B cell (primary cell): Measurements from ENCODE around the gene SLC25A13. TPM values are rescaled to one million over a fixed set of nuclear protein-coding genes. Genes with fewer than 3 reads are reported as not detected.

Source experiments
- ATAC-seq: fragments of 200-7000 bp; cut with Tn5 transposase; one replicate; pipeline ENCODE4 v1.10.0; 2021; ENCODE audit warnings: low read depth, mild to moderate bottlenecking, moderate number of reproducible peaks, moderate library complexity
- CTCF ChIA-PET: fragments of 350-600 bp; sonication (Branson Sonifier 250); formaldehyde crosslinking; loops from one replicate; lab custom pipeline; 2021; ENCODE audit warnings: antibody characterized with exemption, inconsistent platforms; lab: Charles Lee
- POLR2A ChIA-PET: fragments of 350-600 bp; sonication (Branson Sonifier 250); formaldehyde crosslinking; loops from one replicate; lab custom pipeline; 2021; ENCODE audit warnings: antibody characterized with exemption; lab: Charles Lee
- DNase-seq: peaks from one replicate; pipeline ENCODE4 v3.0.0; 2013
- H2AFZ ChIP-seq: 2 replicates; pipeline ENCODE4 v1.6.1; 2012; ENCODE audit warnings: mild to moderate bottlenecking, low read depth, low read length; ENCODE audit not compliant: insufficient read depth, poor library complexity, severe bottlenecking
- H3K27ac ChIP-seq, 2 donors: 1 replicate in 1 of 2; 2 replicates in 1 of 2; pipeline ENCODE4 v1.5.1; 2012 to 2013; ENCODE audit warnings: low read length in 2 of 2, mild to moderate bottlenecking in 2 of 2, moderate library complexity in 1 of 2
- H3K27me3 ChIP-seq, 4 experiments: fragments of 200-600 bp in 1 of 4; sonication (generic) in 1 of 4; replicated peaks in 1 of 4; 1 replicate in 2 of 4; 2 replicates in 2 of 4; pipeline versions ENCODE4 v1.6.1 to v1.7.0; 2013 to 2016; ENCODE audit warnings: low read length in 3 of 4, mild to moderate bottlenecking in 2 of 4, mixed read lengths in 1 of 4, moderate library complexity in 1 of 4; ENCODE audit not compliant: insufficient read depth in 4 of 4, control insufficient read depth in 3 of 4; ENCODE audit errors: control extremely low read depth in 1 of 4
- H3K36me3 ChIP-seq, 2 experiments: replicated peaks in 1 of 2; 1 replicate in 1 of 2; 2 replicates in 1 of 2; pipeline versions ENCODE4 v1.6.1 to v1.7.1; 2013; ENCODE audit warnings: low read length in 1 of 2; ENCODE audit not compliant: insufficient read depth in 2 of 2, control insufficient read depth in 1 of 2; ENCODE audit errors: control extremely low read depth in 1 of 2, extremely low read depth in 1 of 2
- H3K4me1 ChIP-seq, 2 donors: fragments of 200-600 bp in 1 of 2; sonication (generic) in 1 of 2; 1 replicate in 1 of 2; 2 replicates in 1 of 2; pipeline versions ENCODE4 v1.5.1 to v1.6.1; 2013 to 2017; ENCODE audit warnings: low read length in 2 of 2; ENCODE audit not compliant: control insufficient read depth in 2 of 2, insufficient read depth in 2 of 2
- H3K4me2 ChIP-seq: replicated peaks from 2 replicates; pipeline ENCODE3; 2012; ENCODE audit warnings: mild to moderate bottlenecking, low read depth, low read length; ENCODE audit not compliant: poor library complexity, severe bottlenecking
- H3K4me3 ChIP-seq, 5 experiments: fragments of 200-600 bp in 1 of 5; sonication (generic) in 1 of 5; 1 replicate in 3 of 5; 2 replicates in 2 of 5; pipeline versions ENCODE4 v1.5.1 to v1.7.0; 2011 to 2016; ENCODE audit warnings: low read length in 4 of 5, mild to moderate bottlenecking in 4 of 5, low read depth in 2 of 5, control low read depth in 1 of 5, moderate library complexity in 1 of 5; ENCODE audit not compliant: insufficient read depth in 1 of 5; ENCODE audit errors: control extremely low read depth in 1 of 5, extremely low read depth in 1 of 5
- H3K79me2 ChIP-seq: fragments of 200-600 bp; sonication (generic); one replicate; pipeline ENCODE4 v1.6.0; 2016; ENCODE audit warnings: low read length; ENCODE audit not compliant: control insufficient read depth, insufficient read depth
- H3K9ac ChIP-seq: fragments of 200-600 bp; sonication (generic); 2 replicates; pipeline ENCODE4 v1.6.1; 2017; ENCODE audit warnings: mild to moderate bottlenecking, low read length, moderate library complexity
- H3K9me3 ChIP-seq, 3 donors: one replicate each; pipeline versions ENCODE4 v1.6.1 to v1.7.1; 2013; ENCODE audit warnings: low read length in 2 of 3; ENCODE audit not compliant: control insufficient read depth in 2 of 3, insufficient read depth in 1 of 3; ENCODE audit errors: control extremely low read depth in 1 of 3
- H4K20me1 ChIP-seq: 2 replicates; pipeline ENCODE4 v1.6.0; 2012; ENCODE audit warnings: mild to moderate bottlenecking, low read length; ENCODE audit not compliant: insufficient read depth, control insufficient read depth, poor library complexity, severe bottlenecking
- H3K27ac Mint-ChIP-seq: one replicate; pipeline ENCODE4 v1.8.0; 2021; ENCODE audit warnings: mixed read lengths
- H3K27me3 Mint-ChIP-seq: one replicate; pipeline ENCODE4 v1.8.0; 2021; ENCODE audit warnings: mixed read lengths
- H3K4me1 Mint-ChIP-seq: one replicate; pipeline ENCODE4 v1.8.0; 2021; ENCODE audit warnings: mixed read lengths
- H3K4me3 Mint-ChIP-seq: one replicate; pipeline ENCODE4 v1.8.0; 2021; ENCODE audit warnings: mixed read lengths
- H3K9me3 Mint-ChIP-seq: one replicate; pipeline ENCODE4 v1.8.0; 2022; ENCODE audit warnings: mixed read lengths; ENCODE audit not compliant: insufficient read depth
- EZH2 ChIP-seq: IDR thresholded peaks from 2 replicates; pipeline ENCODE4 v1.6.1; 2012; ENCODE audit warnings: borderline replicate concordance, low read depth, mild to moderate bottlenecking, moderate library complexity, low read length; ENCODE audit not compliant: insufficient read depth, poor library complexity, severe bottlenecking
- WGBS: methylation state at CpG from one replicate; pipeline ENCODE4 v1.1.5; 2013; ENCODE audit warnings: missing lambda C conversion rate; ENCODE audit not compliant: insufficient coverage; 5-methylcytosine and 5-hydroxymethylcytosine counted together
- intact Hi-C: fragments of 100-400 bp; cut with micrococcal nuclease; formaldehyde crosslinking; loops from one replicate; pipeline ENCODE4 v1.10.0; 2022
- polyA plus RNA-seq: library from polyadenylated mRNA; depleted of rRNA; stranded (reverse); fragments of >200 nt; gene quantifications from 2 replicates; pipeline ENCODE4 v1.2.3, GENCODE V29; 2012
- total RNA-seq, 2 donors: library from RNA; stranded (reverse); fragments of 120-200 nt in 1 of 2; gene quantifications; 1 replicate in 1 of 2; 2 replicates in 1 of 2; pipeline versions ENCODE4 v1.2.3 to v1.2.4, GENCODE V29; 2013 to 2022
- TF ChIP-seq, protein P1 (sequence below): fragments of 200-600 bp; IDR thresholded peaks from one replicate; pipeline ENCODE4 v1.8.0; 2022; ENCODE audit warnings: antibody characterized with exemption, mild to moderate bottlenecking

SLC25A13 gene
- total and polyA plus RNA-seq, 2 donors (not counting 1 experiment from before 2014, with no cell fraction given) = 12.5 to 30.9 TPM

DNA sequence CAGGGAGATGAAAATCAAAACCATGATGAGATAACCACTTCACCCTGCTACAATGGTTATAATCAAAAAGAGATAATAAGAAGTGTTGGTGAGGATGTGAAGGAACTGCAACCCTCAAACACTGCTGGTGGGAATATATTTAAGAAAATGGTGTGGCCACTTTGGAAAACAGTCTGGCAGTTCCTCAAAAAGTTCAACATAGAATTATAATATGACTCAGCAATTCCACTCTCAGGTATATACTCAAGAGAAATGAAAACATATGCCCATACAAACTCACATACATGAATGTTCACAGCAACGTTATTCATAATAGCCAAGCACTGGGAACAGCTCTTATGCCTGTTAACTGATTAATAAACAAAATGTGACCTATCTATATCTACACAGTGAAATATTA lies 104.8 kb downstream of the SLC25A13 start:
- H3K4me3 ChIP-seq = no peak overlapping the region
- peaks cover under 1% of the 10 kb centered on the region for H4K20me1 ChIP-seq
- ATAC-seq (no peak), DNase-seq (no peak)
- no peak overlapping the region for H2AFZ ChIP-seq
- Mint-ChIP-seq H3K4me3 (no peak overlapping the region), H3K4me1 (no peaks in the 10 kb centered on the region), H3K27ac (no peak overlapping the region), H3K27me3 (no peaks in the 10 kb centered on the region), H3K9me3 (peaks cover 3% of the 10 kb centered on the region)
- H3K9me3 ChIP-seq = peaks cover 0 to 4% (median 3%) of the 10 kb centered on the region in 3 donors
- no CpG with 5 or more reads among the region's 1 CpG for WGBS
- intact Hi-C loops = no loop called here
- no peaks in the 10 kb centered on the region for H3K36me3 ChIP-seq
- no peak overlapping the region for H3K27ac ChIP-seq
- no peaks in the 10 kb centered on the region for H3K4me1 ChIP-seq
- POLR2A ChIA-PET = no interaction called here
- H3K9ac ChIP-seq = no peak overlapping the region
- H3K27me3 ChIP-seq = no peaks in the 10 kb centered on the region
- TF ChIP-seq, protein P1, sequence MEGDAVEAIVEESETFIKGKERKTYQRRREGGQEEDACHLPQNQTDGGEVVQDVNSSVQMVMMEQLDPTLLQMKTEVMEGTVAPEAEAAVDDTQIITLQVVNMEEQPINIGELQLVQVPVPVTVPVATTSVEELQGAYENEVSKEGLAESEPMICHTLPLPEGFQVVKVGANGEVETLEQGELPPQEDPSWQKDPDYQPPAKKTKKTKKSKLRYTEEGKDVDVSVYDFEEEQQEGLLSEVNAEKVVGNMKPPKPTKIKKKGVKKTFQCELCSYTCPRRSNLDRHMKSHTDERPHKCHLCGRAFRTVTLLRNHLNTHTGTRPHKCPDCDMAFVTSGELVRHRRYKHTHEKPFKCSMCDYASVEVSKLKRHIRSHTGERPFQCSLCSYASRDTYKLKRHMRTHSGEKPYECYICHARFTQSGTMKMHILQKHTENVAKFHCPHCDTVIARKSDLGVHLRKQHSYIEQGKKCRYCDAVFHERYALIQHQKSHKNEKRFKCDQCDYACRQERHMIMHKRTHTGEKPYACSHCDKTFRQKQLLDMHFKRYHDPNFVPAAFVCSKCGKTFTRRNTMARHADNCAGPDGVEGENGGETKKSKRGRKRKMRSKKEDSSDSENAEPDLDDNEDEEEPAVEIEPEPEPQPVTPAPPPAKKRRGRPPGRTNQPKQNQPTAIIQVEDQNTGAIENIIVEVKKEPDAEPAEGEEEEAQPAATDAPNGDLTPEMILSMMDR = no peak
- no peak for TF ChIP-seq EZH2
- H3K79me2 ChIP-seq = no peaks in the 10 kb centered on the region
- H3K4me2 ChIP-seq = no peak overlapping the region
- CTCF ChIA-PET = no interaction called here

DNA sequence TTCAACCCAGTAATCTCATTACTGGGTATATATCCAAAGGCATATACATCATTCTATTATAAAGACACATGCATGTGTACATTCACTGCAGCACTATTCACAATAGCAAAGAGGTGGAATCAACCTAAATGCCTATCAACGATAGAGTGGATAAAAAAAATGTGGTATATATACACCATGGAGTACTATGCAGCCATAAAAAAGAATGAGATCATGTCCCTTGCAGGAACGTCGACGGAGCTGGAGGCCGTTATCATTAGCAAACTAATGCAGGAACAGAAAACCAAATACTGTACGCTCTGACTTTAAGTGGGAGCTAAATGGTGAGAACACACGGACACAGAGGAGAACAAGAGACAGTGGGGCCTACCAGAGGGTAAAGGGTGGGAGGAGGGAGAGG lies 105.5 kb downstream of the SLC25A13 start:
- no peaks in the 10 kb centered on the region for H3K4me1 ChIP-seq
- CTCF ChIA-PET = no interaction called here
- ATAC-seq = no peak
- H3K27me3 ChIP-seq = no peaks in the 10 kb centered on the region
- H3K9me3 Mint-ChIP-seq = peaks cover 3% of the 10 kb centered on the region
- no peak overlapping the region for H3K27ac Mint-ChIP-seq
- TF ChIP-seq EZH2 = no peak
- TF ChIP-seq, protein P1 = no peak
- H3K9ac ChIP-seq = no peak overlapping the region
- H3K4me2 ChIP-seq = no peak overlapping the region
- no peaks in the 10 kb centered on the region for H3K79me2 ChIP-seq
- H3K27me3 Mint-ChIP-seq = no peaks in the 10 kb centered on the region
- H3K36me3 ChIP-seq = no peaks in the 10 kb centered on the region
- no peak overlapping the region for H3K4me3 ChIP-seq
- H2AFZ ChIP-seq = no peak overlapping the region
- POLR2A ChIA-PET = no interaction called here
- H3K27ac ChIP-seq = no peak overlapping the region
- H4K20me1 ChIP-seq = peaks cover 7% of the 10 kb centered on the region
- H3K4me3 Mint-ChIP-seq = no peak overlapping the region
- DNase-seq = no peak
- H3K4me1 Mint-ChIP-seq = no peaks in the 10 kb centered on the region
- WGBS = 98% methylated on average over 6 of the region's 7 CpGs
- intact Hi-C loops = no loop called here
- peaks cover 0 to 4% (median 3%) of the 10 kb centered on the region in 3 donors for H3K9me3 ChIP-seq
